ENCODE measurements around the gene TEKT3. TPM values are rescaled to one million over a fixed set of nuclear protein-coding genes. Genes with fewer than 3 reads are reported as not detected.

TEKT3 gene
- total and polyA plus RNA-seq, 9 donors: 1.0 to 2.7 (median 1.1) TPM

GRCh38 chr17:15332338-15332737, 9.1 kb downstream of the TEKT3 start:
- peaks cover 7% of the 10 kb centered on the region for H3K9me3 ChIP-seq (replicated peaks; ENCODE audit: control insufficient read depth, low read depth, low read length)
- H3K27ac ChIP-seq (ENCODE audit: low read length): no peak overlapping the region
- no CpG with 5 or more reads among the region's 6 CpGs for WGBS (ENCODE audit: insufficient coverage)
- no peaks in the 10 kb centered on the region for H3K27me3 ChIP-seq (ENCODE audit: control insufficient read depth, insufficient read depth, low read length)
- no peak overlapping the region for H3K4me3 ChIP-seq (ENCODE audit: low read length)
- H3K36me3 ChIP-seq (ENCODE audit: control insufficient read depth, insufficient read depth, low read length): no peaks in the 10 kb centered on the region
- DNase-seq: no peak
- H3K4me1 ChIP-seq (ENCODE audit: control insufficient read depth, insufficient read depth, low read length): no peaks in the 10 kb centered on the region

DNA sequence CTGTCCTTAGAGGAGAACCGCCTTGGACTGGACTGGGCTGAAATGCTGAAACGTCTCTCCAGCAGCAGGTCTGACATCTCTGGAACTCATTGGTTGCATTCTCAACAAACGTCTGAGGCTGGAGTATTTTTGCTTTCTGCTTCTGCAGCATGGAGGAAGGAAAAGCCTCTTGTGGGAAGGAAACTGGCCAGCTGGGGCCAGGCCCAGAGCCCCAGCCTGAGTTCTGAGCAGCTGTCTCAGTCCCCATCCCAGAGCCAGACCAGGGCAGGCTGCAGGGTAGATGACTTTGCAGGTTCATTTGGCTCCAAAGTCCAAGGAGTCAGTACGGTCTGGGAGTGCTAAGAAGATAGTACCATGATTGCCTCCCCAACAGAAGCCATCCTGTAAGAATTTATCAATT, 18.3 kb downstream of the TEKT3 start:
- Histone ChIP-seq H3K9me3 (replicated peaks; ENCODE audit: control insufficient read depth, low read depth, low read length) (no peaks in the 10 kb centered on the region), H3K27me3 (ENCODE audit: control insufficient read depth, insufficient read depth, low read length) (no peaks in the 10 kb centered on the region), H3K27ac (ENCODE audit: low read length) (no peak overlapping the region), H3K4me1 (ENCODE audit: control insufficient read depth, insufficient read depth, low read length) (peaks cover 6% of the 10 kb centered on the region), H3K4me3 (ENCODE audit: low read length) (no peak overlapping the region), H3K36me3 (ENCODE audit: control insufficient read depth, insufficient read depth, low read length) (no peaks in the 10 kb centered on the region)
- DNase-seq: peak; percentile 83
- 30% methylated on average over 2 of the region's 4 CpGs for WGBS (ENCODE audit: insufficient coverage)

DNA sequence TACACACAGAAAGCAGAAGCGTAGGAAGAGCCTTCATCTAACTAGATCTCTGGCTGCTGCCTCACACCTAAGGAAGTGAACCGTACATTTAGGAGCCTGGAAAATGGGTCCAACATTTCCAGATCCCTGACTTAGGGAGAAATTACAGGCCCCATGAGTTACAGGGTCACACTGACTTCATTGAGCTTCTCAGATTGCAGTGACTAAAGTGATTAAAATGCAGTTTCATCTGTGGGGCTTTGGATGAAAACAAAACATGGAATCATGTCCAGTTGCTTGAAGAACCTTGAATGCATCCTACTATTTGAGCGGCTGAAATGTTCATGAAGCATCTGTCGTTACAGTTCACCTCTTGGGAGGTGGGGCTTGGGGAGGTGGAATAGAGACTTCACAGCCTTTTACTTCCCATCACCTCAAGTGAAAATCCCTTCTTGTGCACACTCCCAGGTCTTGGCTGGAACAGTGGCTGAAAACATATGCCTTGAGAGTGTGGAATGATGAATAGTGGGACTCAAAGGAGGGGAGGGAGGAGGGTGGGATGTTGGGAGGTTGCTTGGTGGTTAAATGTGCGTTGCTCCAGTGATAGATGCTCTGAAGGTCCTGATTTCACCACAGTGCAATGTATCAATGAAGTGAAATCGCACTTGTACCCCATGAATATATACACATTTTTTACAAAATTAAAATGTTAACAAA, 19.7 kb downstream of the TEKT3 start:
- H3K27me3 ChIP-seq (ENCODE audit: control insufficient read depth, insufficient read depth, low read length): no peaks in the 10 kb centered on the region
- H3K9me3 ChIP-seq (replicated peaks; ENCODE audit: control insufficient read depth, low read depth, low read length): no peaks in the 10 kb centered on the region
- 58% methylated on average over 2 of the region's 6 CpGs for WGBS (ENCODE audit: insufficient coverage)
- H3K27ac ChIP-seq (ENCODE audit: low read length): no peak overlapping the region
- no peaks in the 10 kb centered on the region for H3K36me3 ChIP-seq (ENCODE audit: control insufficient read depth, insufficient read depth, low read length)
- no peak for DNase-seq
- no peak overlapping the region for H3K4me3 ChIP-seq (ENCODE audit: low read length)
- peaks cover 6% of the 10 kb centered on the region for H3K4me1 ChIP-seq (ENCODE audit: control insufficient read depth, insufficient read depth, low read length)

DNA sequence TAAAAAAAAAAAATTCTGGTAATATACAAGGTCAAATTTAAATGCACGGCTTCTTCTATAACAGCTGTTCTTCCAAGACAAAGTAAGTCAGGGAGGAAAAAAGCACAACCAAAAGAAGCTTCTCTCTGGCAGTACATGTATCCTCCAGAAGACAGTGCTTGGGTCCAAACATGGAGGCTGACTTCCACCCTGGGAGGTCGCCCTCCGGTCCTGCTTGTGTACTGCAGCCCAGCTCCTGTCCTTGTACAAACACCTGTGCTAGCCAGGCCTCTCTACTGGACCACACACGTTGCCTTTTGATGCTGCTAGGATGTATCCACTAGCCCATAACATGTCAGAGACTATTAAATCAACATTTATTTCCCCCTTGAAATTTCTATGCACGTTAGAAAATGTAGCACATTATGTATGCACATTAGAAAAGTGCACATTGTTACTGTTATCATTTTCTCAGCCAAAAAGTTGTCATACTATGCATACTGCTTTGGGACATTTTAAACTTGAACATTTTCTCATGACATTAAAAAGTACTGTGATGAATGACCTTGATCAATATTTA, 21.9 kb downstream of the TEKT3 start:
- H3K4me1 ChIP-seq (ENCODE audit: control insufficient read depth, insufficient read depth, low read length): peaks cover 6% of the 10 kb centered on the region
- DNase-seq: no peak
- H3K27ac ChIP-seq (ENCODE audit: low read length): no peak overlapping the region
- H3K36me3 ChIP-seq (ENCODE audit: control insufficient read depth, insufficient read depth, low read length): no peaks in the 10 kb centered on the region
- H3K4me3 ChIP-seq (ENCODE audit: low read length): no peak overlapping the region
- H3K27me3 ChIP-seq (ENCODE audit: control insufficient read depth, insufficient read depth, low read length): no peaks in the 10 kb centered on the region
- 43% methylated on average over 2 of the region's 5 CpGs for WGBS (ENCODE audit: insufficient coverage)
- H3K9me3 ChIP-seq (replicated peaks; ENCODE audit: control insufficient read depth, low read depth, low read length): no peaks in the 10 kb centered on the region

DNA sequence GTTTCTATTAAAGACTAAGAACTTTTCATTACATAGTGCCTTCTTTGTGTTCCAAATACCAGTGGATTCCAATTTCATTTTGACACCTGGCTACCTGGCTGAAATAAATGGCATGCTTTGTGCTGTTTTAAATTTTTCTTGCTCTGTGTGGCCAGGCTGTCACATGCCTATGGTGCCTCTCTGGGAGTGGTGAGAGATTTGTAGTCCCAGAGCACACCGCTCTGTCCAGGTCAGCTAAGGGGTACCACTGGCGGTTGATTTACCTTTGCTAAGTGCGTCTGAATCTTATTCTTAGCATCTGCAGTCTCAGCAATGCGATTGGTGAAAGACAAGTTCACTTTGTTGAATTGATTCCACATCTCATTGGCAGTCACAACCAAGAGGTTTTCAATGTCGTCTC, 29.4 kb downstream of the TEKT3 start:
- Histone ChIP-seq H3K4me3 (ENCODE audit: low read length) (no peak overlapping the region), H3K4me1 (ENCODE audit: control insufficient read depth, insufficient read depth, low read length) (peaks cover 5% of the 10 kb centered on the region), H3K27ac (ENCODE audit: low read length) (no peak overlapping the region), H3K36me3 (ENCODE audit: control insufficient read depth, insufficient read depth, low read length) (no peaks in the 10 kb centered on the region), H3K27me3 (ENCODE audit: control insufficient read depth, insufficient read depth, low read length) (no peaks in the 10 kb centered on the region), H3K9me3 (replicated peaks; ENCODE audit: control insufficient read depth, low read depth, low read length) (no peaks in the 10 kb centered on the region)
- 53% methylated on average over 4 of the region's 5 CpGs for WGBS (ENCODE audit: insufficient coverage)
- DNase-seq: no peak

- Histone ChIP-seq H3K27me3 (ENCODE audit: control insufficient read depth, insufficient read depth, low read length) (no peaks in the 10 kb centered on the region), H3K4me3 (ENCODE audit: low read length) (no peak overlapping the region), H3K27ac (ENCODE audit: low read length) (no peak overlapping the region), H3K9me3 (replicated peaks; ENCODE audit: control insufficient read depth, low read depth, low read length) (no peaks in the 10 kb centered on the region), H3K4me1 (ENCODE audit: control insufficient read depth, insufficient read depth, low read length) (peaks cover 14% of the 10 kb centered on the region), H3K36me3 (ENCODE audit: control insufficient read depth, insufficient read depth, low read length) (no peaks in the 10 kb centered on the region)
- no peak for DNase-seq
- WGBS (ENCODE audit: insufficient coverage): 71% methylated on average over 3 of the region's 3 CpGs
These were observed 31.6 kb downstream of the TEKT3 start for GRCh38 chr17:15309793-15310192.

GRCh38 chr17:15309236-15309635, 32.2 kb downstream of the TEKT3 start:
- Histone ChIP-seq H3K27me3 (ENCODE audit: control insufficient read depth, insufficient read depth, low read length) (no peaks in the 10 kb centered on the region), H3K9me3 (replicated peaks; ENCODE audit: control insufficient read depth, low read depth, low read length) (no peaks in the 10 kb centered on the region), H3K4me3 (ENCODE audit: low read length) (no peak overlapping the region), H3K27ac (ENCODE audit: low read length) (no peak overlapping the region), H3K4me1 (ENCODE audit: control insufficient read depth, insufficient read depth, low read length) (peaks cover 16% of the 10 kb centered on the region), H3K36me3 (ENCODE audit: control insufficient read depth, insufficient read depth, low read length) (no peaks in the 10 kb centered on the region)
- no peak for DNase-seq
- 66% methylated on average over 3 of the region's 3 CpGs for WGBS (ENCODE audit: insufficient coverage)

DNA sequence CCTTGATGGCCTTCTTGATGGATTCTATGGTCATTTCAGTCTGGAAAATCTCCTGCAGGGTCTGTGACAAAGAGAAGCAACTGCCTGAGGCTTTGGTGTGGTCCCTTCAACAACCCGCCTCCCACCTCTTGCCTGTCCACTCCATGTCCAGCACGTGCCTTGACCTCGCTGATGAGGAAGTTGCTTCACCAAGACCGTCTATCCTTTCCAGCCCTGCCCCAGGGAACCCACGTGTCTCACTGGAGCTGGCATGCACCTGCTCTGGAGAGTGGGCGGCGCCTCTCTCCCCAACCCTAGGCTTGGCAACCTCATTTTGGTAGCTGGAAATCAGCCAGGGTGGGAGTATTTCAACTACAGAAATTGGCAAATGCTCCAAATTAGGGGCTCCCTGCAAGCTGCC, 32.6 kb downstream of the TEKT3 start:
- no peak overlapping the region for H3K27ac ChIP-seq (ENCODE audit: low read length)
- DNase-seq: no peak
- no peak overlapping the region for H3K4me3 ChIP-seq (ENCODE audit: low read length)
- H3K36me3 ChIP-seq (ENCODE audit: control insufficient read depth, insufficient read depth, low read length): no peaks in the 10 kb centered on the region
- 77% methylated on average over 7 of the region's 7 CpGs for WGBS (ENCODE audit: insufficient coverage)
- H3K4me1 ChIP-seq (ENCODE audit: control insufficient read depth, insufficient read depth, low read length): peaks cover 16% of the 10 kb centered on the region
- no peaks in the 10 kb centered on the region for H3K9me3 ChIP-seq (replicated peaks; ENCODE audit: control insufficient read depth, low read depth, low read length)
- no peaks in the 10 kb centered on the region for H3K27me3 ChIP-seq (ENCODE audit: control insufficient read depth, insufficient read depth, low read length)

DNA sequence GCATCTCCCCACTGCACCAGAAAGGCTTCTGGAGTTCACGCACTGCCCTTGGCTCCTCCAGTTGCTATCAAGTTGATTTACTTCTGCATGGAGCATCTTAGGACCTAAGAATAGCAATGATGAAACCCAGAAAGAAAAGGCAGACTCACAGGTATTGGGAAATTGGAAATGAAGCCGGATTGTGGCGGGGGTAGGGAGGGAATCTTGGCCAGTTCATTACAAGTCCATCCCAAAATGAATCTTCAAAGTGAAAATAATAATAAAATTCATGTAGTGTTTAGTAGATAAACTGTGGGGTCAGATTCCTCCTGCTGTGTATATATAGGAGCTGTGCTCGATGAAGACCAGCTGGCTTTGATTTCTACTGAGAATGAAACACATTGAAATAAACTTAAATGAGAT, 33.7 kb downstream of the TEKT3 start:
- 40% methylated on average over 1 of the region's 4 CpGs for WGBS (ENCODE audit: insufficient coverage)
- Histone ChIP-seq H3K27ac (ENCODE audit: low read length) (no peak overlapping the region), H3K36me3 (ENCODE audit: control insufficient read depth, insufficient read depth, low read length) (no peaks in the 10 kb centered on the region), H3K27me3 (ENCODE audit: control insufficient read depth, insufficient read depth, low read length) (no peaks in the 10 kb centered on the region), H3K9me3 (replicated peaks; ENCODE audit: control insufficient read depth, low read depth, low read length) (no peaks in the 10 kb centered on the region), H3K4me3 (ENCODE audit: low read length) (no peak overlapping the region), H3K4me1 (ENCODE audit: control insufficient read depth, insufficient read depth, low read length) (peaks cover 16% of the 10 kb centered on the region)
- no peak for DNase-seq

GRCh38 chr17:15303851-15304250, 37.5 kb downstream of the TEKT3 start:
- Histone ChIP-seq H3K4me1 (ENCODE audit: control insufficient read depth, insufficient read depth, low read length) (peaks cover 15% of the 10 kb centered on the region), H3K36me3 (ENCODE audit: control insufficient read depth, insufficient read depth, low read length) (no peaks in the 10 kb centered on the region), H3K9me3 (replicated peaks; ENCODE audit: control insufficient read depth, low read depth, low read length) (no peaks in the 10 kb centered on the region), H3K27me3 (ENCODE audit: control insufficient read depth, insufficient read depth, low read length) (no peaks in the 10 kb centered on the region), H3K4me3 (ENCODE audit: low read length) (no peak overlapping the region), H3K27ac (ENCODE audit: low read length) (no peak overlapping the region)
- DNase-seq: no peak
- 77% methylated on average over 12 of the region's 14 CpGs for WGBS (ENCODE audit: insufficient coverage)

Measured in muscle of leg (tissue), 11 donors.